LNCaP clone FGC (cell line): ENCODE data around the gene ZNF717.
"Not testable (repeated sequence)": the region's sequence is repeated elsewhere in the genome, so short reads cannot be mapped to it uniquely, and the experiment has no call there.

Experiments
- DNase-seq: peaks from one replicate; pipeline ENCODE4 v3.0.0-alpha.2; 2011; ENCODE audit warnings: low read depth
- H3K4me3 ChIP-seq: 2 replicates; pipeline ENCODE4 v1.5.1; 2011; ENCODE audit warnings: mild to moderate bottlenecking, low read depth, low read length, control low read depth
- TF ChIP-seq, protein P1 (sequence below): IDR thresholded peaks from 2 replicates; pipeline ENCODE4 v1.5.1; 2012; ENCODE audit warnings: mild to moderate bottlenecking; ENCODE audit not compliant: control insufficient read depth, insufficient read depth; ENCODE audit errors: extremely low read depth

The ZNF717 gene

GRCh38 chr3:75785081-75785755, at the start of gene ZNF717:
Gene ZNF717 (minus strand): TSS chr3:75785549. CDS start chr3:75783362, 2,187 bp downstream.
- peak; percentile 73 for DNase-seq
- peak within 1 kb of the TSS; percentile 75 for H3K4me3 ChIP-seq

GRCh38 chr3:75831076-75831475, 45.7 kb upstream of the ZNF717 start:
- not testable (repeated sequence) for H3K4me3 ChIP-seq, DNase-seq

DNA sequence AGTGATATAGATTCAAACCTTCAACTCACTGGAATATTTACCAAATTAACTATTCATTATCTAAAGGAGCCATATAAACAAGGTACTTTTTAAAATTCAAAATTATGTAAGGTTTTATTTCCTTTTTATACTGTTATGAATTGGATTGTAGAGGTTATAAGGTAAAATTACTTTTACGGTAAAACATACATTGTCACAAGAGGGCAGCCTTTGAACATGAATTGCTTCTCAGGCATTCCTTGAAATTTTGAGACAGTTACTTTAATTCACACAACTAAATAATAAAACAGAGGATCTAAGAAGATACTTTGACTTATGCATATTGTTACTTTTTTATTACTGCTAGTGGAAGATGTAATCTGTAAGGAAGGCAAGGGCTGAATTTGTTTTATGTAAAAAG, 32.7 kb upstream of the ZNF717 start:
- not testable (repeated sequence) for DNase-seq, H3K4me3 ChIP-seq
- TF ChIP-seq, protein P1, sequence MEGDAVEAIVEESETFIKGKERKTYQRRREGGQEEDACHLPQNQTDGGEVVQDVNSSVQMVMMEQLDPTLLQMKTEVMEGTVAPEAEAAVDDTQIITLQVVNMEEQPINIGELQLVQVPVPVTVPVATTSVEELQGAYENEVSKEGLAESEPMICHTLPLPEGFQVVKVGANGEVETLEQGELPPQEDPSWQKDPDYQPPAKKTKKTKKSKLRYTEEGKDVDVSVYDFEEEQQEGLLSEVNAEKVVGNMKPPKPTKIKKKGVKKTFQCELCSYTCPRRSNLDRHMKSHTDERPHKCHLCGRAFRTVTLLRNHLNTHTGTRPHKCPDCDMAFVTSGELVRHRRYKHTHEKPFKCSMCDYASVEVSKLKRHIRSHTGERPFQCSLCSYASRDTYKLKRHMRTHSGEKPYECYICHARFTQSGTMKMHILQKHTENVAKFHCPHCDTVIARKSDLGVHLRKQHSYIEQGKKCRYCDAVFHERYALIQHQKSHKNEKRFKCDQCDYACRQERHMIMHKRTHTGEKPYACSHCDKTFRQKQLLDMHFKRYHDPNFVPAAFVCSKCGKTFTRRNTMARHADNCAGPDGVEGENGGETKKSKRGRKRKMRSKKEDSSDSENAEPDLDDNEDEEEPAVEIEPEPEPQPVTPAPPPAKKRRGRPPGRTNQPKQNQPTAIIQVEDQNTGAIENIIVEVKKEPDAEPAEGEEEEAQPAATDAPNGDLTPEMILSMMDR, result peak; percentile 52

DNA sequence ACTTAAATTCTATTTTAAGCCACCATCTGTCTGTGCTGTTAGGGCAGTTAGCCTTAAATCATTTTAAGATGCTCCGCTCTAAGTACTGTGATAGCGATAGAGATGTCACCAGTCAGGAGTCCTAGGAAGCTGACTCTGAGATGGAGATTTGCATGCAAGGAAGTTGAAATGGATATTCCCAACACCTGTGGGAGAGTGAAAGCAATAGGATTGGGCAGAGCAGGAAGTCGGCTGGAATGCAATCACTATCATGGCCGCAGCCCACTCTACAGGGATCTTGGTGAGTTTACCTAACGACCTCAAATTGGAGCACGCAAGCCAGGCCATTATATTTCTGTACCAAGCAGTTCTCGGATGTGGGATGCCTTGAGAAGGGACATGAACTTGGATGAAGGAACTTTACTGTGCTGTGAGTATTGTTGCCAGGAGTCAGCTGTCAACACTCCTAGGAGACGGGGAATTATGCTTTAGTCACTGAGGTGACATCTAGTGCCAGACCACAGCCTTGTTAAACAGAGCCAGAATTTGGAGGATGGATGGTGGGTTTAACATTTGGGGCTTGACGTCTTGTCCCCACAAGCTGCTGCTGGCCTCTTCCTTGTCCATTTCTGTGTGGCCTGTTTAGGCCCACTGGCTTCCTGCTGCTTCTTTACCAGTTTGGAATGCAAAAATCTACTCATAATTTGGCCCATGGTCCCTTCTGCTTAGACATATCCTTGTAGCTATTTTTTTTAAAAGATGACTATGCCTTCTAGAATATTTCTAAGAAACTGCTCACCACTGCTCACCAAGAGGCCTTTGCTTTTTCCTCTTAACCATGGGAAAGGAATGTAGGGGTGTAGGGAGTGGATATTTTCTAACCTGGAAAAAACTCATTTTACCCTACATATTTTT, 31.2 kb upstream of the ZNF717 start:
- H3K4me3 ChIP-seq, DNase-seq: not testable (repeated sequence)

DNA sequence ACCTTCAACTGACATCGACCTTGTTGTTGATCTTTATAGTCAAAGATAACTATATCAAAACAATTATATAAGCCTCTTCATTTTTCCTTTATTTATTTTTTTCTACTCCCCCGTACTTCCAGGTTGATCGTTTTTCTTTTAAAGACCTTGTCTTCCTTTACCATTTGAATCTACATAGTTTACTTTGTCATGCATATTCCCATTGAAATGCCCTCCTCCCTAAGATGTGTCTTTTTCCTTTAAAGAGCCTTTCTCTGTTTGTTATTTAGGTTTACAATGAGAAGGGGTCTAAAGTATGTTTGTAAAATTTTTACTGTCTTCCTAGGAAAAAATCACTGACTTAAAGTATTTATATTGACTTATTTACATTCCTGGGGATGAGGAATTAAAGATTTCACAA, 29.4 kb upstream of the ZNF717 start:
- H3K4me3 ChIP-seq, result no peak overlapping the region
- TF ChIP-seq, protein P1, result no peak
- no peak for DNase-seq

DNA sequence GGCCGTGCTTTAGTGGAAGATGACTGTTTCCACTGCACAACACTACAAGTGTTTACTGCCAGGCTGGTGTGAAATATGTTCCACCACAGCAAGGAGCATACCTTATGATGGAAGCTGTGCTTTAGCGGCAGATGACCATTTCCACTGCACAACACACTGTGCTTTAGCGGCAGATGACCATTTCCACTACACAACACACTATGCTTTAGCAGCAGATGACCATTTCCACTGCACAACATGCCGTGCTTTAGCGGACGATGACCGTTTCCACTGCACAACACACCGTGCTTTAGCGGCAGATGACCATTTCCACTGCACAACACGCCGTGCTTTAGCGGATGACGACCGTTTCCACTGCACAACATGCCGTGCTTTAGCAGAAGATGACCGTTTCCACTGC, 2.8 kb downstream of the ZNF717 start:
- TF ChIP-seq, protein P1, result no peak
- H3K4me3 ChIP-seq, result no peak overlapping the region
- DNase-seq, result no peak

DNA sequence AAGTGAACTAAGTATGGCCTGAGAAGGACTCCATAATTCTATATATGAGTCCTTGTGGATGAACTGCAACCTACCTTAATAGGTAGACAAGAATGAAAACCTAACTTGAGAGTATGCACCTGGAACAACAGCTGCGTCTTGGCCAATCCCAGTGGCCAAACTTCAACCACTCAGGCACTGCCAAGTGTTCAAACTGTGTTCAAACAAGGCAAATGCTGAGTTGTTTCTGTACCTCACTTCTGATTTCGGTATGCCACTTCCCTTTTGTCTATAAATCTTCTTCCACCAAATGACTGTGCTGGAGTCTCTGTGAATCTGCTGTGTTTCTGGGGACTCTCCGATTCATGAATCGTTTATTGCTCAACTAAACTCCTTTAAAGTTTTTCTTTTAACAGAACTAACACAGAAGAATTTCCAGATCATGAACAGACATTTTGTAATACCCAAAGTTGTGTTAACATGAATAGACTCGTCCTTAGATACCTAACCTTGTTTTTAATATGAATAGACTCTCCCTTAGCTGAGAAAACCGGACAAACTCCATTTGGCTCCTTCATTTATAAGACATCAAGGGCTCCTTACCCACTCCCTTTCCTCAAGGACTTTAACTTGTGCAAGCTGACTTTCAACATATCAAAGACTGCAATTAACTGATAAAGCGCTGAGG, 4.1 kb downstream of the ZNF717 start:
- no peak overlapping the region for H3K4me3 ChIP-seq
- TF ChIP-seq, protein P1, result no peak
- no peak for DNase-seq

DNA sequence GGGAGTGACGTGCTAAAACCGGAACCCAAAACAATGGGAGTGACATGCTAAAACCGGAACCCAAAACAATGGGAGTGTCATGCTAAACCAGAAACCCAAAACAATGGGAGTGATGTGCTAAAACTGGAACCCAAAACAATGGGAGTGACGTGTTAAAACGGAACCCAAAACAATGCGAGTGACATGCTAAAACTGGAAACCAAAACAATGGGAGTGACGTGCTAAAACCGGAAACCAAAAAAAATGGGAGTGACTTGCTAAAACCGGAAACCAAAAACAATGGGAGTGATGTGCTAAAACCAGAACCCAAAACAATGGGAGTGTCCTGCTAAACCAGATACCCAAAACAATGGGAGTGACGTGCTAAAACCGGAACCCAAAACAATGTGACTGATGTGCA, 7.6 kb downstream of the ZNF717 start:
- not testable (repeated sequence) for H3K4me3 ChIP-seq, DNase-seq

DNA sequence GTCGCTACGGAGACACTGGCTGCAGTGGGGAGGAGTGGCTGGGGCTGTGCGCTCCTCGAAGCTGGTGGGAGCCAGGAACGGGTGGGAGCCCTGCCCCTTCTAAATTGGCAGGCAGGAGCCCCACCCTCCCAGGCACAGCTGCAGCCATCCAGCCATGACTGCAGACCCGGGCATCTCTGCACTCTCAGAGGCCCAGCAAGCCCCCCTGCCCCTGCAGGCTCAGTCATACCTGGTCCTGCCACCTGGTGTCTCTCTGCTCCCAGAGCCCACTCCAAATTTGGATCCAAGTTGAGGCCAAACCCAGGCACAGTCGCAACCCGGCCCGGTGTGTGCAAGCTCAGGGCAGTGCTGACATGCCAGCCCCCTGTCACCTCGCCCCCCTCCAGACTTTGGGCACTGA, 13.7 kb downstream of the ZNF717 start:
- H3K4me3 ChIP-seq, DNase-seq: not testable (repeated sequence)
